HG03159 (cell line): ENCODE results near the gene RAB37.

Experiments used
- ATAC-seq: cut with Tn5 transposase; IDR thresholded peaks from one replicate; pipeline ENCODE4 v1.9.1; 2021; ENCODE audit warnings: mild to moderate bottlenecking, moderate library complexity; ENCODE audit not compliant: unreplicated experiment

RAB37 gene

DNA sequence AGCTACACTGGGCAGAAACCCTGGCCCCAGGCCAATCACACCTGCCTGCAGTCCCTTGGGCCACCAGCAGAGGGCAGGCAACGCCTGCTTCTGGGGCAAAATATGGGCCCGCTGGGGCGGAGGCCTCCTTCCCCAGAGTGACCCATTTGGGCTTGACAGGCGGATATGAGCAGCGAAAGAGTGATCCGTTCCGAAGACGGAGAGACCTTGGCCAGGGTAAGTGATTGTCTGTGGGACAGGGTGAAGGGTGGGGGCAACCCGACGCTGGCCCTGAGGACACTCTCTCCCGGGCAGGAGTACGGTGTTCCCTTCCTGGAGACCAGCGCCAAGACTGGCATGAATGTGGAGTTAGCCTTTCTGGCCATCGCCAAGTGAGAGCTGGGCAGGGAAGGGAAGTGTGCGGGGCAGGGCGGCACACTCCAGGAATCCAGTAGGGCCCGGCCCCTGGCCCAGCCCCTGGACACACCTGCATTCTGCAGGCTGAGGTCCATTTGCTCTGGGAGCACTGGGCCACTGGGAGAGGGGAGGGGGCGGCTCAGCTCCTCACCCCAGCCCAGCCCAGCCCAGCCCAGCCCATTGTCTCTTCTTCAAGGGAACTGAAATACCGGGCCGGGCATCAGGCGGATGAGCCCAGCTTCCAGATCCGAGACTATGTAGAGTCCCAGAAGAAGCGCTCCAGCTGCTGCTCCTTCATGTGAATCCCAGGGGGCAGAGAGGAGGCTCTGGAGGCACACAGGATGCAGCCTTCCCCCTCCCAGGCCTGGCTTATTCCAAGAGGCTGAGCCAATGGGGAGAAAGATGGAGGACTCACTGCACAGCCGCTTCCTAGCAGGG lies 7.9 kb downstream of the RAB37 start:
- ATAC-seq = no peak

DNA sequence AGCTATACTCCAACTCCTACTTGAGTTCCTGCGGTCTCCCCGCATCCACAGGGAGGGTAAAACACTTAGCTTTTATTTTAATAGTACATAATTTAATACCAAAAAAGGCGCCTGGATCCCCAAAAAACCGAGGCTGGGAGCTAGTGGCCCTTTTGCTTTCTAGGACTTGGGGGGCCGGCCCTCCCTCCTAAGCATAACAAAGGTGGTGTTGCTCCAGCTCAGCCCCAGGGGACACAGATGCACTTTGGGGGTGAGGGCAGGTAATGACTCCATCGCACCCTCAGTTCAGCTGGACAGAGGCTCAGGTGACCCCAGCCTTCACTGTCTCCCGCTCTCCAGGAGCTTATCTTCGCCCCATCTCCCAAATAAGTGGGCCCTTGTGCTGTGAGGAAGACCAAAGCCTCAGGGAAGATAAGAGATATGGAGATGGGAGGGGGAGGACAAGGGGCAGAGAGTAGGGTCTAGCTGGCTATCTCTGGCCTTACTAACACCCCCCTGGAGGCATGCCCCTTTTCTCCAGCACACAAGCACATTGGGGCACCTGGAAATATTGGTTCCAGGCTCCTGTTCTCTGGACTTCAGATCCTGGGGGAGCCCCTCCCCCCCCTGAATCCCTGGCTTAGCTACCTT lies 8.6 kb downstream of the RAB37 start:
- ATAC-seq = no peak

DNA sequence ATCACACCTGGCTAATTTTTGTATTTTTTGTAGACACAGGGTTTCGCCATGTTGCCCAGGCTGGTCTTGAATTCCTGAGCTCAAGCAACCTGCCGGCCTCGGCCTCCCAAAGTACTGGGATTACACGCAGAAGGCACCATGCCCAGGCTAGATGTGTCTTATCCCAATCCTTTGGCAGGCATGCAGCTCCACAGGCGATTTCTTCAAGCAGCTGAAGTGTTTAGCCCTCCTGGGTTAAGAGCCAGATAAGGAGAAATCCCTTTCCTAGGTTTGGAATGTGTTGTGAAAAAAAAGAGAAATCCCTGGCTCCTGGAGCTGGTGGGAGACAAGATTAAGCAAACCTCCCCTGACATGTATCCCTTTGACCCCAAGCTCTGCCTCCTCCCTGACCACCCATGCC lies 9.3 kb downstream of the RAB37 start:
- ATAC-seq = no peak

DNA sequence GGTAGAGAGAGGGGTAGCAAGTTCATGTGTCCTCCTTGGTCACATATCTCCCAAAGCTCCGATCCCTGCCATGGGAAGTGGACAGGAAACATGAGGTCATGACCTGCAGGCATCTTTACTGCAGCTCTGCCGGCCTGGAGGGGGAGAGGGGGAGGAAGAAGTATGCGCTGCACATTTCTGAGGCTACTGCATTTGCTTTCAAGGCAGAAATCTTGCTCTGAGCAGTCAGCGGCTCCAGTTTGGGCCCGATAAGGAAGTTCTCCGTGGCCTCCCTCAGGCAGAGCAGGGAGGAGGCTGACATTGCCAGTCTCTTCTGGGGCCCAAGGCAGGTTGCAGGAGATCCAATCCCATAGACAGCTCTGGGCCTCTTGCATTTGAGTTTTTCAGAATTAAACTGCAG lies 9.9 kb downstream of the RAB37 start:
- ATAC-seq = no peak

DNA sequence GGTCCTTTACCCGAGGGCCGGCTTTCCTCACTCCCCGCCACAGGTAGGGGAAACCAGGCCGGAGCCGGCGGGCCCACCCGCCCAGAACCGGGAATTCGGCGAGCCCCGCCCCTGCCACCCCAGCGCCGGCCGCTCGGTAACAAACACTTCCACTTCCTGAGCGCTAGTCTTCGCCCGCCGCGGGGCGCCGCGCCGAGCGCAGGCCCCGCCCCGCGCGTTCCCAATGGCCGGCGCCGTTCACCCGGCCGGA lies 11.1 kb downstream of the RAB37 start:
- ATAC-seq = no peak

DNA sequence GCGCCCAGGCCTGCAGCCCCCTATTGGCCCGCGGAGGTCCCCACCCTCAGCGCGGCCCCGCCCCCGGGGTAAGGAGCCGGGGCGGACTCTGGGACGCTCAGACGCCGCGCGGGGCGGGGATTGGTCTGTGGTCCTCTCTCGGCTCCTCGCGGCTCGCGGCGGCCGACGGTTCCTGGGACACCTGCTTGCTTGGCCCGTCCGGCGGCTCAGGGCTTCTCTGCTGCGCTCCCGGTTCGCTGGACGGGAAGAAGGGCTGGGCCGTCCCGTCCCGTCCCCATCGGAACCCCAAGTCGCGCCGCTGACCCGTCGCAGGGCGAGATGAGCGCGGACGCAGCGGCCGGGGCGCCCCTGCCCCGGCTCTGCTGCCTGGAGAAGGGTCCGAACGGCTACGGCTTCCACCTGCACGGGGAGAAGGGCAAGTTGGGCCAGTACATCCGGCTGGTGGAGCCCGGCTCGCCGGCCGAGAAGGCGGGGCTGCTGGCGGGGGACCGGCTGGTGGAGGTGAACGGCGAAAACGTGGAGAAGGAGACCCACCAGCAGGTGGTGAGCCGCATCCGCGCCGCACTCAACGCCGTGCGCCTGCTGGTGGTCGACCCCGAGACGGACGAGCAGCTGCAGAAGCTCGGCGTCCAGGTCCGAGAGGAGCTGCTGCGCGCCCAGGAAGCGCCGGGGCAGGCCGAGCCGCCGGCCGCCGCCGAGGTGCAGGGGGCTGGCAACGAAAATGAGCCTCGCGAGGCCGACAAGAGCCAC lies 11.6 kb downstream of the RAB37 start, which contains the start of gene NHERF1:
TSS of gene NHERF1 (plus strand) at position 100 of the 750 bp plus-strand sequence. CDS start at position 319, 219 bp downstream.
- peak; percentile 87 for ATAC-seq

DNA sequence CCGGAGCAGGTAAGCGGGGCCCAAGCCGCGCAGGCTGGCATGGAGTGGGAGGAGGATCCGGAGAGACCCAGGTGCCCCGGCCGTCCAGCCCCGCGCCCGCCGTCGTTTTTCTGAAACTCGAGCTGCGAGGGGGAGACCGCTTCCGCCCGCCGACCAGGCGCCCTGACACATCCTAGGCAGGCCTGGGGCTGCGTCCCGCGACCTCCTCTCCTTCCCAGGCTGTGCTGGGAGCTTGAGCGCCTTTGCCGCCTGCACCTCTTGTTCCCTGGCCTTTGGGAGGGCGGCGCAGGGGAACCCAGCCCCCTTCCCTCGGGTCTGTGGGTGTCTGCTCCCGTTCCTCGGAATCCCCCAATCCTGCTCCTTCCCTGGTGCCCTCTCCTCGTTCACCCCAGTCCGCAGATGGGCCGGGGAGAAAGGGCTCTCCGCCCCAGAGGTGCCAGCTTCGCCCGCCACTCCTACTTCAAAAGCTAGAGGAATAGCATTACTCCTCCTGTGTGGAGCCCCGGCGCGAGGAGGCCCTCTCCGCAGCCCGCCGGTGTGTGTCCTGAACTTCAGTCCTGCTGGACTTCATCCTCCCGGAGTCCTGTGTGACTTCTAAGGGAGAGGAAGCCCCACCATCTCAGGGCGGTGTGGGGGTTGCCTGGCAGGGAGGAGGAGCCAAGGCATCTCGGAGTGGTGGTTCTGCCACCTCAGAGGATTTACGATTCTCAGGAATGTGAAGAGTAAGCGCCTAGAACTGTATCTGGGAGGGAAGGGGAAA lies 12.4 kb downstream of the RAB37 start:
- peak; percentile 13 for ATAC-seq

DNA sequence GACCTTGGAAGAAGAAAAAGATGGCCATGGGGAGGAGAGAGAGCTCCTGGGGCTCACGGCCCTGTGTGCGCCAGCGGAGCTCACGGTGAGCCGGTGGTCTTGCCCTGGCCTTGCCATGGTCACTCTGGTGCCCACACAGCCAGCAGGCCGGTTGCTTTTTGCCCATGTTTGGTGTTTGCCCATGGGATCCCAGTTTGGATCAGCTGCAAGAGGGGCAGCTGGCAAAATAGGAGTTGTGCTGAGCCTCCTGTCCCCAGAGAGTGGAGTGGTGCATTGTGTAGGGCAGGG lies 12.9 kb downstream of the RAB37 start:
- no peak for ATAC-seq

DNA sequence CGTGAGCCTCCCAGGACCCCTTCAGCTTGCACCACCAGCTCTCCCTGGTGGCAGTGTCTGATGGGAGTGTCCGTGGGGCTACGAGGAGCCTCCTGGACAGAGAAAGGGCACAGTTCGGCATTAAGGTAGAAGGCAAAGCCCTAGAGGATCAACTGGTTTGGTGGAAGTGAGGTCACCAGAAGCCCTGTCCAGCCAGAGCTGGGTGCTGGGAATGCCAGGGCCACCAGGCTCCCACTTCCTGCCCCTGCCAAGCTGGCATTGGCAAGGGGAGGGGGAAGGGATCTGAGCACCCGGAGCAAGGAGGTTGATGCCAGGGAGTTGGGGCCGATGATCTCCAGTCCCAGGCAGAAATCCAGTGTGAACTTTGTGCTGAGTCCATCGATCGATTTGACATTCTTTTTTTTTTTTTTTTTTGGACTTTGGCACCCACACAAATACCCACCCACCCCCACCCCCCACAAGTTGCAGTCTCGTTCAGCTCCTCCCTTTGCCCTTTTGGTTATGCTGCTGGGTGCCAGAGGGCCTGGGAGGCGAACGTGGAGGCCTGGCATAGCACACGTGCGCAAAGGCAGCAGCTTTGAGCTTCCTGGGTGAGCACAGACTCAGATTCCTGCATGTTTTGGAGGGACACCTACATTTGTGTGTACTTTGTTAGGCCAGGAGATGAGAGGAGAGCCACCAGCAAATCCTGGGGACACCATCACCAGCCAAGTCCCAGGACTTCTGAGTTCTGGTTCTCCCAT lies 13.4 kb downstream of the RAB37 start:
- ATAC-seq = no peak

DNA sequence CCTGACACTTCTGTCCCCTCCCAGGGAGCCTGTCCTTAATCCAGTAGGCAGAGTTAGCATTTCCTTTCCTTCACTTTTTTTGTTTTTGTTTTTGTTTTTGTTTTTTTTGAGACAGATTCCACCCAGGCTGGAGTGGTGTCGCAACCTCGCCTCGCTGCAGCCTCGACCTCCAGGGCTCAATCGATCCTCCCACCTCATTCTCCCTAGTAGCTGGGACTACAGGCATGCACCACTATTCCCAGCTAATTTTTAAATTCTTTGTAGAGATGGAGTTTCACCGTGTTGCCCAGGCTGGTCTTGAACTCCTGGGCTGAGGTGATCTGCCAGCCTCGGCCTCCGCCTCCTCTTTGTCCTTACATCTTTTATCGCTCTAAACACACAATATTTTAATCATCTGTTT lies 15.4 kb downstream of the RAB37 start:
- ATAC-seq = no peak

DNA sequence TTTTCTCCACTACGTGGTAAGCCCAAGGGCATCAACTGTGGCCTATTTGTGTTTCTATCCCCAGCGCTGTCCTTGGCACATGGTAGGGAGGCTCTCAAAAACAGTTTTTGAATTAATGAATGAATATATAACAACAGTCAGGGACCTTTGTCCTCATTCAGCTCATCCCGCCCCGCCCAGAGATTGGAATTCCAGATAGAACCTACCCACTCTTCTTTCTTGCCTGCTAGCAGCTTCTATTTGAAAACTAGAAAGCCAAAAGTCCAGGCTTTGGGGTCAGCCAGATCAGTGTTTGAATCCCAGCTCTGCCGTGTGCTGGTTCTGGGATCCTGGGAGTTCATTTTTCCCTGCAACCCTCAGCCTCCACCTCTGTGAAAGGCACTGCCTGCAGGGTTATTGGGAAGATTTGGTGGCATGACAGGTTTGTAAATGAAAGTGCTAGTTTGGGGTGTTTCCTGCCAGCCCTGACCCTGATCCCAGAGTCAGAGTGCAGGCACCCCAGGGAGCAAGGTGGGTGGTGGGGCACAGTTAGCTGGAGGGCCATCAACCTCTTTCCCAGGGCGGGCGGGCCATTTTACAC lies 15.9 kb downstream of the RAB37 start:
- no peak for ATAC-seq

DNA sequence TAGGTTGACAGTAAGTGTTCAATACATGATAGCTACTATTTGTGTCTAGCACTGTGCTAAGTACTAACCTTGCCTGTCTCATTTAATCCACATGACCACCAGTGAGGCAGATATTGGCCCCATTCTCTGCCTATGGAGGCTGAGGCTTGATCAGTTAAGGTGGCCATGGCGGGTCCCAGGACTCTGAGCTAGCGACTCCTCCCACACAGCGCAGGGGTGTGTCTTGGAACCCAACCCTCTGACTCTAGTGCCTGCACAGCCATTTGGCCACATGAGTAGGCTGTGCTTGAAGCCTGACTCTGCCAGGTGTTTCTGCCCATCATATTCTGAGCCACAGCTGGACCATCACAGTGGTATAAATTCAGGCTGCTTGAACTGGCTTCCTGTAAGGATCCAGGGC lies 17.8 kb downstream of the RAB37 start:
- ATAC-seq = no peak

DNA sequence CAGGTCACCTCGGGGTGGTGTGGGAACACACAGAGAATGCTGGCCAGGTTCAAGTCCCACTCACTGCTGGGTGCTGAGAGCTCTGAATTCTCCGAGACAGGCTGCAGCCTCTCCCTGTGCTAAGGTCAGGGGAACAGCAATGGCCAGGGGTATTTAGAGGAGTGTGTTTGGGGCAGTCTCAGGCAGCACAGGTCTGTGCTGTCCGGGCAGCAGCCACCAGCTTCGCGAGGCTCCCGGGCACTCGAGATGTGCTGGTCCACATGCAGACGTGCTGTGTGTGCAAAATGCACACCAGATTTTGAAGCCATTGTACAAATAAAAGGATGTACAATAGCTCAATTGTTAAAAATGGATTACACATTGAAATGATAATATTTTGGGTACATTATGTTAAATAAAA lies 18.5 kb downstream of the RAB37 start:
- ATAC-seq = no peak

DNA sequence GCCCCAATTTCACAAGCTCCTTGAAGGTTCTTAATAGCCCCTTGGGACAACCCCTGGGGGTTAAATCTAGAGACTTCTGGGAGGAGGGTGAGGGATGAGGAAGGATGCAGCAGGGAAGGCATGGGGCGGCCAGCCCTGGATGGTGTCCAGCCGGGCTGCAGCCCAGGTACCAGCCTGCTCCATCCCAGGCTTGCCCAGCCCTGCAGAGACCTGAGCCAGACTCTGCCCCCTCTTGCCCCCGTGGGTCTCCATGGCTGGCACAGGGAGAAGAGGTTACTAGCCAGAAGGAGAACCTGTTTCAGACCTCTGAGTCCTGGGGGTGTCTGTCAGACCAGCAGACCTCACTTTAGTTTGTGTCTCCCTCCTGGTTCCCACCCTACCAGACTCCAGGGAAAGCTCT lies 19.8 kb downstream of the RAB37 start:
- ATAC-seq = no peak

DNA sequence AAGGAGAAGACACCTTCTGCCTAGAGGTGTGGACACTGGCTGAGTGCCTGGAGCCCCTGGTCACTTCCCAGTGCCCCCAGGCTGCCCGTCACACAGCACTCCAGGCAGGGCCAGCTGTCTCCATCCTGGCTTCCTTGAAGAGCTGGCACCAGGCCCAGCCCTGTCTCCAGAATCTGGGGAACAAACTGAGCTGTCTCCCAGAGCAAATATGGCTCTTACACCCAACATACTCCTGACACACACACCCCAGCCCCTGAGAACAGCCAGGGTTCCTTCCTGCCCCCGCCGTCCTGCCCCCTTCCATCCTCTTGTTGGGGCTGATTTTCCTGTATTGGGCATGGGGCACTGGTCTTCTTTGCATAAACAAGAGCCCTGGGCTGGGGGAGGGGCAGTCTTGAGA lies 20.4 kb downstream of the RAB37 start:
- ATAC-seq = no peak

DNA sequence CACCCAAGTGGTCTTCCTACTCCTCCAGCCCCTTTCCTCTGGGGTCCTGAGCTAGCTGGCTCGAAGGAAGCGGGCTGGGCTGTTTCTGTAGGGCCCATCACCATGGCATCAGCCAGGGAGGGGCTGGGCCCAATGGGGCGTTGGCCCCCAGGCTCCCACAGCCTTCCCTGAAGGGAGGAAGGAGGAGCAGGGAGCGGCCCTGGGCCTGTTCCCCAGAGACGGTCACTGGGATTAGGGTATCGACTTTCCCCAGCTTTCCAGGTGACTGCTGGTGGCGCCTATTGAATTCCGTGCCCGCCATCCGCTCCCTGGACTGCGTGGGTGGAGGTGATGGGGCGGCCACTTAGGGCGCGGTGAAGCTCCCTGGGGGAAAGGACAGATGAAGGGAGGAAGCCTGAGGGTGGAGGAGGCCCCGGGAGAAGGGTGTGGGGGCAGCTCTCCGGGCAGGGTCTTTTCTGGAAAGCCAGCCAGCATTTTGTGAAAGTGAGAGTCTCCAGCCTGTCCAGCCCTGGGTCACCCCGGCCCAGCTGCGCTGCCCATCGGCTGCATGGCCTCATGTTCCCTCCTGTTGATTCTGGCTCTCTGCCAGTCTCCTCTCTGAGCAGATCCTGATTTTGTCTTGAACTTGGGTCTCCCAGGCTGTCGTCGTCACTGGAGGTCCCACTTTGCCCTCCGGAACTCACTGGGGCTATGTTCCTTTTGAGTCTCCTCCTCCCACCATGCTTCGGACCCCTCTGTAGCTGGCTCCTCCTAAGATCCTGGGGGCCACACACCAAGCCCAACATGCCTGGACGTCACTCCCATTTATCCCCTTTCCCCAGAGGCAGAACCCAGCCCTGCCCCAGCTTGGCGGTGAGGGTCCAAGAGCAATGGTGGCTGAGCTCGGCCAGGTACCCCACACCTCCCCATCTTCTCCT lies 21.1 kb downstream of the RAB37 start:
- no peak for ATAC-seq

DNA sequence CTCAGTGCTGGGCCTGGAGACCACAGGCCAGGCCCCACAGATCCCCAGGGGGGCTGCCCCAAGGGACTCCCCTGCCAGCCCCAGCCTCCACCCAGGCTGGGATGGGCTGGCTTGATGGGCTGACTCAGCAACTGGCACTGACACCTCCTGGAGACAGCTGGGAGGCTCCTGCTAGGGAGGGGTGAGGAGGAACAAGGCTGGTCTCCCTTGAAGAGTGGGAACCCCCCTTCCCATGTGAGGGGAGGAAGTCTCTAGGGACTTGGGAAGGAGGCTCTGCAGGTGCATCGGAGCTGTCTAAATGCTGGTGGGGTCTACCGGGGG lies 21.8 kb downstream of the RAB37 start:
- no peak for ATAC-seq

DNA sequence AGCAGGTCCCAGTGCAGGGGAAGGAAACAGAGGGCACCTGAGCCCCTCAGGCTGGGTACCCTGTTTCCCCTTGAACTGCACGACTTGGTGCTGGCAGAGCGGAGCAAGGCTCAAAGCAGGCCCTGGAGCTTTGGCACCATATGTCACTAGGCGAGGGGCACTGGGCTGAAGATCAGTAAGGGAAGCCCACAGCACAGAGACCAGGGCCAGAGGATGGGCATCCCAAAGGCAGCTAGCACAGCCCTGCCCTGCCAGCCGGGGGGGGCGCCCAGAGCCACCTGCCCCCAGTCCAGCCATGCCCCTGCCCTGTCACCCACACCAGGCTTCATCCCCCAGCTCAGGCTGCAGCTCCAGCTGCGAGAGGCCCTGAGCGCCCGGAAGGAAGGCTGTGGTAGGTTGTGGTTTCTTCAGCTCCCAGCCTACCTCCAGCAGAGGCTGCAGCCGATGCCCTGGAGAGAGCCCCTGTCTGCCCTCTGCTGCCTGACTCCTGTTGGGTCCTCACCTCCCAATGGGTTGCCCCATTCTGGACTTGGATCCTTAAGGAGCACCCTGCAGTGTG lies 22.3 kb downstream of the RAB37 start:
- ATAC-seq = no peak

DNA sequence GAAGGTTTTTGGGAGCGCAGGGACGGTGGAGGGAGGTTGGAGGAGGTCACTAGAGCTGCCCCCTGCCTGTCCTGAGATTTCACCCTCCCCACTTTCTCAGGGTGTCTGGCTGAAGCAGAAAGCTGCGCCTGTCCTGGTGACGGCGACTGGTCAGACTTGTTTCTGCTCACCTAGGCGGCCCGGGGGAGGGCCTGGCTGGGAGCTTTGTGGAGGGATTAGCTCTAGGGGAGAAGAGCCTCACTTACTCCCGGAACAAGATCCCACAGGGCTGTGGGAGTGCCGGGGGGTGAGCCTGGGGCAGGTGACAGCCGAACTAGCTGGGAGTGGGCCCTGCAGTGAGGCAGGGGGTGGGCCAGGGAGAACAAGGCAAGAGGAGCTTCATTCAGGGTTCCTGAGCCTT lies 22.9 kb downstream of the RAB37 start:
- no peak for ATAC-seq
